ENCODE data around the gene GPR176.

DNA sequence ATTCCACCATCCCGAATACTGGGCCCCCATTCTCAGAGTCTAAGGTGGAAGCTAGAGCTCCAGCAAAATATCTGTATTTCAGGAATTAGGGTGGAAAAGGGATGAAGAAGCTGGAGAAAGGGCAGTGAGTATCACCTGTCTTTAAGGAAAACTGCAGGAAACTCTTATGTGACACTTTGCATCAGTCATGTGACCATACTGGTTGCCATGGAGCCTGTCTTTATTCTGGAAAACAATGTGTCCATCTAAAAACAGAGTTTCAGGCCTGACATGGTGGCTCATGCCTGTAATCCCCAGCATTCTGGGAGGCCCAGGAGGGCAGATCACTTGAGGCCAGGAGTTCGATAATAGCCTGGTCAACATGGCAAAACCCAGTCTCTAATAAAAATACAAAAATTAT lies 84.5 kb downstream of the GPR176 start:
- TF ChIP-seq EP300 (IDR thresholded peaks at IDR 0.05) (no peak), POLR2A (IDR thresholded peaks at IDR 0.05) (no peak)
- TF ChIP-seq, protein P1, sequence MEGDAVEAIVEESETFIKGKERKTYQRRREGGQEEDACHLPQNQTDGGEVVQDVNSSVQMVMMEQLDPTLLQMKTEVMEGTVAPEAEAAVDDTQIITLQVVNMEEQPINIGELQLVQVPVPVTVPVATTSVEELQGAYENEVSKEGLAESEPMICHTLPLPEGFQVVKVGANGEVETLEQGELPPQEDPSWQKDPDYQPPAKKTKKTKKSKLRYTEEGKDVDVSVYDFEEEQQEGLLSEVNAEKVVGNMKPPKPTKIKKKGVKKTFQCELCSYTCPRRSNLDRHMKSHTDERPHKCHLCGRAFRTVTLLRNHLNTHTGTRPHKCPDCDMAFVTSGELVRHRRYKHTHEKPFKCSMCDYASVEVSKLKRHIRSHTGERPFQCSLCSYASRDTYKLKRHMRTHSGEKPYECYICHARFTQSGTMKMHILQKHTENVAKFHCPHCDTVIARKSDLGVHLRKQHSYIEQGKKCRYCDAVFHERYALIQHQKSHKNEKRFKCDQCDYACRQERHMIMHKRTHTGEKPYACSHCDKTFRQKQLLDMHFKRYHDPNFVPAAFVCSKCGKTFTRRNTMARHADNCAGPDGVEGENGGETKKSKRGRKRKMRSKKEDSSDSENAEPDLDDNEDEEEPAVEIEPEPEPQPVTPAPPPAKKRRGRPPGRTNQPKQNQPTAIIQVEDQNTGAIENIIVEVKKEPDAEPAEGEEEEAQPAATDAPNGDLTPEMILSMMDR (IDR thresholded peaks at IDR 0.05), result no peak

Data from ovary (tissue), 3 donors.